Kidney (tissue), 14 donors: ENCODE measurements around the gene FAM81A. TPM values are rescaled to one million over a fixed set of nuclear protein-coding genes. Genes with fewer than 3 reads are reported as not detected.
A peak's percentile ranks its signal among the peaks of the same experiment; 100 is the strongest.

Source experiments
- DNase-seq, 5 donors: peaks; one replicate each; pipeline ENCODE4 v3.0.0-alpha.2; 2013 to 2020
- FAIRE-seq: peaks from 2 replicates; lab custom pipeline; 2012; peaks lifted over from hg19 to GRCh38; lab: Jason Lieb, UNC
- H3K27ac ChIP-seq, 2 donors: one replicate each; pipeline ENCODE4 v1.7.0; 2013; ENCODE audit warnings: low read depth in 2 of 2, low read length in 2 of 2, inconsistent platforms in 1 of 2
- H3K27me3 ChIP-seq: one replicate; pipeline ENCODE4 v1.7.1; 2013; ENCODE audit warnings: low read length, inconsistent platforms; ENCODE audit not compliant: control insufficient read depth, insufficient read depth
- H3K36me3 ChIP-seq, 3 donors: one replicate each; pipeline versions ENCODE4 v1.7.0 to v1.7.1; 2013; ENCODE audit warnings: low read length in 3 of 3, control low read depth in 1 of 3, inconsistent platforms in 1 of 3; ENCODE audit not compliant: insufficient read depth in 3 of 3, control insufficient read depth in 2 of 3
- H3K4me1 ChIP-seq, 3 donors: one replicate each; pipeline versions ENCODE4 v1.7.0 to v1.7.1; 2013; ENCODE audit warnings: low read length in 3 of 3, inconsistent platforms in 1 of 3, low read depth in 1 of 3; ENCODE audit not compliant: control insufficient read depth in 2 of 3, insufficient read depth in 2 of 3
- H3K4me3 ChIP-seq, 3 donors: one replicate each; pipeline versions ENCODE4 v1.7.0 to v1.8.1; 2013; ENCODE audit warnings: low read length in 3 of 3, control low read depth in 1 of 3, inconsistent platforms in 1 of 3
- H3K9ac ChIP-seq, 3 donors: one replicate each; pipeline versions ENCODE4 v1.7.0 to v1.7.1; 2013; ENCODE audit warnings: low read length in 3 of 3, control low read depth in 1 of 3, inconsistent platforms in 1 of 3
- H3K9me3 ChIP-seq, 3 donors: one replicate each; pipeline versions ENCODE4 v1.7.0 to v1.7.1; 2013; ENCODE audit warnings: low read length in 3 of 3, control low read depth in 1 of 3, inconsistent platforms in 1 of 3; ENCODE audit not compliant: control insufficient read depth in 2 of 3, insufficient read depth in 1 of 3
- intact Hi-C: fragments of 100-400 bp; cut with DNase I; formaldehyde crosslinking; loops from one replicate; pipeline ENCODE4 v1.11.1; 2022
- polyA plus RNA-seq: library from polyadenylated mRNA; stranded (reverse); fragments of 350-450 nt; fragmentation: Illumina TruSeq; extraction: RNeasy Lipid Tissue Mini Kit (QIAGEN cat#74804); gene quantifications from one replicate; pipeline ENCODE4 v1.2.3, GENCODE V29; 2014; ENCODE audit warnings: low read depth, low replicate concordance; ENCODE audit not compliant: insufficient read depth
- total RNA-seq: library from RNA; stranded (reverse); fragmentation: NEBNext Ultra II Directional; extraction: Animal tissue kit (Norgen Biotek cat#: 25700); gene quantifications from one replicate; pipeline ENCODE4 v1.2.1, GENCODE V29; 2021
- TF ChIP-seq, protein P1 (sequence below): IDR thresholded peaks from 3 replicates; pipeline ENCODE4 v1.5.1; 2012; ENCODE audit warnings: mild to moderate bottlenecking, moderate library complexity, borderline replicate concordance; ENCODE audit not compliant: insufficient read depth; ENCODE audit errors: extremely low read depth
- donor health status: control.
- donor health status: control.
- donor health status: control.
- donor health status: control.
- donor health status: control.
- donor health status: DM: yes; HTN: yes; CAD: no.
- donor health status: Normal renal cell carcinoma (clear cell type).

FAM81A gene
- total and polyA plus RNA-seq, 2 donors from 2014 or later: 10.4 TPM

DNA sequence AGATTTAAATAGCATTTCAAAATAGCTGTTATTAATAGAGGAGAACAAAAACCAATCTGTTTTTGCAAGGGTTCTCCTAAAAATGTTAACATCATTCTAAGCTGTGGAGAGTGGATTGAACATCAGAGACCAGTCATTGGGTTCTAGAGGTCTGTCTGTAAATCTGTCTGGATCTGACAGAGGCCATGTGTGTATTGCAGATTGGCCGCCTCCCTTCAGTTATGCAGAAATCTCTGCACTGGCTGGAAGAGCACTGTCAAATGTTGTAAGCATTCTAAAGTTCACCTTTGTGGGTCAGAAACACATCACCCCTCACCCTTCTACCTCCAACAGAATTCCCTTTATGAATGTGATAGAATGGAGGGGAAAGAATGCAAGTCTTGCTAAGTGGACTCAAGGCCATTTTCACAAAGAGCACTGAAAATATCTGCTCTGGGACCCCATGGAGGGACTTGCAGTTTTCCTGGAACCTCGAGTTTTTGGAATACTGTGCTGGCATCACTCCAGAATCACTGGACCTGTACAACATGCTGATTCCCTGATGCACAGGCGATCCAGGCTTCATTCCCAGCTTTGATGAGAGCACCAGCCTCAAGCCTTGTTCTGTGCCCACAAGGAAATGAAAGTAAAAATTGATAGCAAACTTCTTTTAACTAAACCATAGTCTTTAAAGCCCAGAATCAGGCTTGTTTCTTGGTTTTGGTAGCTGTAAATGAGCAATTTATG, 8.4 kb downstream of the FAM81A start:
- Histone ChIP-seq H3K27ac (peak overlapping the region in 1 of 2 donors; percentile 1), H3K9me3 (no peaks in the 10 kb centered on the region), H3K4me3 (no peak overlapping the region), H3K4me1 (peaks cover 0 to 3% (median 0%) of the 10 kb centered on the region in 3 donors), H3K9ac (no peak overlapping the region), H3K36me3 (no peaks in the 10 kb centered on the region), H3K27me3 (no peaks in the 10 kb centered on the region)
- intact Hi-C loops: no loop called here
- FAIRE-seq (no peak), DNase-seq (no peak)
- TF ChIP-seq, protein P1, sequence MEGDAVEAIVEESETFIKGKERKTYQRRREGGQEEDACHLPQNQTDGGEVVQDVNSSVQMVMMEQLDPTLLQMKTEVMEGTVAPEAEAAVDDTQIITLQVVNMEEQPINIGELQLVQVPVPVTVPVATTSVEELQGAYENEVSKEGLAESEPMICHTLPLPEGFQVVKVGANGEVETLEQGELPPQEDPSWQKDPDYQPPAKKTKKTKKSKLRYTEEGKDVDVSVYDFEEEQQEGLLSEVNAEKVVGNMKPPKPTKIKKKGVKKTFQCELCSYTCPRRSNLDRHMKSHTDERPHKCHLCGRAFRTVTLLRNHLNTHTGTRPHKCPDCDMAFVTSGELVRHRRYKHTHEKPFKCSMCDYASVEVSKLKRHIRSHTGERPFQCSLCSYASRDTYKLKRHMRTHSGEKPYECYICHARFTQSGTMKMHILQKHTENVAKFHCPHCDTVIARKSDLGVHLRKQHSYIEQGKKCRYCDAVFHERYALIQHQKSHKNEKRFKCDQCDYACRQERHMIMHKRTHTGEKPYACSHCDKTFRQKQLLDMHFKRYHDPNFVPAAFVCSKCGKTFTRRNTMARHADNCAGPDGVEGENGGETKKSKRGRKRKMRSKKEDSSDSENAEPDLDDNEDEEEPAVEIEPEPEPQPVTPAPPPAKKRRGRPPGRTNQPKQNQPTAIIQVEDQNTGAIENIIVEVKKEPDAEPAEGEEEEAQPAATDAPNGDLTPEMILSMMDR: no peak

DNA sequence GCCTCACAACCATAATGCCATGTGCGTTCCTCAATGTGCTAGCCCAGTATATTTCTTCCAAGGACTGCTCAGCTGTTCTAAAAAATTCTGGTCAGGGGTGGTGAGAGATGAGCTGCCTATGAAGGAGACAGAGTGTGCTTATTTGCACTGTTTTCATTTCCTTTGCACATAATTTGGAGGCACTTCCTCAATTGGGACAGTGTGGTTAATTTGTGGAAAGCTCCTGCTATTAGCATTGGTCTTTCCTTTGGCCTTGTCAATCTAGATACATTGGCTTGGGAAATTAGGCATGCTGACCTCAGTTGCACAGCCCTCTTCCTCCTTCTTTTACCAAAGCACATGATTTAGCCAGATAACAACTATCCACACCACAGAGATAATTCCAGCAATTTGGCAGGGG, 9.4 kb downstream of the FAM81A start:
- no peak overlapping the region for H3K4me3 ChIP-seq
- FAIRE-seq: no peak
- intact Hi-C loops: no loop called here

DNA sequence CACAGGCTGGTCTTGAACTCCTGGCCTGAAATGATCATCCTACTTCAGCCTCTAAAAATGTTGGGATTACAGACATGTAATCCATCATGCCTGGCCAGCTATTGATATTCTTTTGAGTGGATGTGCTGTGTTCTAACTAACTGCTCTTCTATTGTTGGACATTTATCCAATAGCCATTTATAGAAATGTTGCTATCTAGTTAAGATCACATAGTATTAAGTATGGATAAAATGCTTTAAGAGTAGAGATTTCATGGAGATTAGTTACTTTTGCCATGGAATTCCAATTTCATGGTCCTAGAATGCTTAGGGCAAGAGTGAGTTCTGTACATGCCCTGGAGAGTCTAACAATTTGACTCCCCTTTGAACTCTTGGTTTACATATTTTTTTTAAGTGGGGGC, 10.9 kb downstream of the FAM81A start:
- no peaks in the 10 kb centered on the region for H3K27me3 ChIP-seq
- FAIRE-seq (no peak), DNase-seq (no peak)
- H3K4me3 ChIP-seq: no peak overlapping the region
- intact Hi-C loops: no loop called here
- H3K36me3 ChIP-seq: no peaks in the 10 kb centered on the region
- H3K4me1 ChIP-seq: peaks cover 0 to 3% (median 0%) of the 10 kb centered on the region in 3 donors
- H3K27ac ChIP-seq: no peak overlapping the region
- H3K9me3 ChIP-seq: no peaks in the 10 kb centered on the region
- TF ChIP-seq, protein P1: no peak
- H3K9ac ChIP-seq: no peak overlapping the region

More for the DNA sequence above, 9.4 kb downstream of the FAM81A start:
- H3K4me1 ChIP-seq: peaks cover 0 to 3% (median 0%) of the 10 kb centered on the region in 3 donors
- no peaks in the 10 kb centered on the region for H3K36me3 ChIP-seq
- no peak for DNase-seq
- TF ChIP-seq, protein P1: no peak
- no peak overlapping the region for H3K27ac ChIP-seq
- H3K27me3 ChIP-seq: no peaks in the 10 kb centered on the region
- H3K9me3 ChIP-seq: no peaks in the 10 kb centered on the region
- no peak overlapping the region for H3K9ac ChIP-seq
